GM18870 (cell line): Measurements from ENCODE around the gene SHC3.

Experiments used
- ATAC-seq: cut with Tn5 transposase; IDR thresholded peaks from one replicate; pipeline ENCODE4 v1.9.1; 2021; ENCODE audit warnings: moderate library complexity; ENCODE audit not compliant: unreplicated experiment

SHC3 gene

DNA sequence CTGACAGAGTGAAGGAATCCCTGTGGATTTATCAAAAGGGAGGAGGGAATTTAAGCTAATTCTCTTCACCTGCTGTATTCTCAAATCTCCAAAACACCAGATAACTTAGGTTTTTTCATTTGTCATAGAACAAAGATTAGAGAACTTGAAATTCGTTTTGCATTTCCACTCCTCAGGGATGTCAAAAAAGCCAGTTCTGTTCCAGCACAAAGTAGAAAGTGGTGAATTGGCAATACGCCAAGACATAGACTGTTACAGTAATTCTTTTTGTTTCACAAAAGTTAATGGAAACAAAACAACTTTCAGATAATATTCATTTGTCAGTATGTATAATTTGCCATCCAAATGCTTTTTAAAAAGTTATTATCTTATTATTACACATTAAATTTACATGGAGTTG is 172.4 kb downstream of the SHC3 start:
- no peak for ATAC-seq

DNA sequence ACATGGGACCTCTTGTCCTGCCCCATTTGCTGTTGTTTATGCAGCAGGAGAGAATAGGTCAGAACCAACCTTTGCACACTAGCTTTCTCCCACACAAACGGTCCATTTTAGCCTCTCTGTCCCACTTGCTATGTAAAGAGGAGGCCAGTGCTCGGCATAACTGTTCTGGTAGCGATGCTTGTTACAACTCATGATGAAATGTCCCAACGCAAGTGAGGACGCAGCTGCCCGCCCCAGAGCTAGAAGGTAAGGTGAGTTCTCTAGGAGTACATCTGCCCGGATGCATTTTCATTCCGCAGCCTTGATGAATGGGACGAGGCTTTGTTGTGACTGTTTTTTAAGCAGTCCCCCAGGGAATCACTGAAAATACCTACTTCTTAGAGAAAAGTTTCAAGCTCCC is 173.3 kb downstream of the SHC3 start:
- no peak for ATAC-seq

DNA sequence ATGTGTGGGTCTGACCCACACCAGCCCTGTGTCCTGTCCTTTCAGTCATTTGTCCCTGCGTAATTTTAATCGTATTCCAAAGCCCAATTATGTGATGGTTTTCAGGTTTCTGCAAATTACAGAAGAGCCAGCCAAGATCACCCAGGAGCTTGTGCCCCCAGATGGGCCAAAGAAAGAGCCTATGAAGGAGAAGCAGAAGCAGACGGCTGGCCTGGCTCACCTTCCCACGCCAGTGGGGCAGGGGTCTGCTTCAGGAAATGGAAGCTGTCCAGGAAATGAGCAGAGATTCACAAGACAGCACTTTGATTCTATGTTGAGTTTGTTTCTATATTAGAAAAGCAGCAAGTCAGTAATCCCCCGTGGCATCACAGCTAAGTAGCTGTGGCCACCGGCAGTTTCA is 175.6 kb downstream of the SHC3 start:
- ATAC-seq: no peak

DNA sequence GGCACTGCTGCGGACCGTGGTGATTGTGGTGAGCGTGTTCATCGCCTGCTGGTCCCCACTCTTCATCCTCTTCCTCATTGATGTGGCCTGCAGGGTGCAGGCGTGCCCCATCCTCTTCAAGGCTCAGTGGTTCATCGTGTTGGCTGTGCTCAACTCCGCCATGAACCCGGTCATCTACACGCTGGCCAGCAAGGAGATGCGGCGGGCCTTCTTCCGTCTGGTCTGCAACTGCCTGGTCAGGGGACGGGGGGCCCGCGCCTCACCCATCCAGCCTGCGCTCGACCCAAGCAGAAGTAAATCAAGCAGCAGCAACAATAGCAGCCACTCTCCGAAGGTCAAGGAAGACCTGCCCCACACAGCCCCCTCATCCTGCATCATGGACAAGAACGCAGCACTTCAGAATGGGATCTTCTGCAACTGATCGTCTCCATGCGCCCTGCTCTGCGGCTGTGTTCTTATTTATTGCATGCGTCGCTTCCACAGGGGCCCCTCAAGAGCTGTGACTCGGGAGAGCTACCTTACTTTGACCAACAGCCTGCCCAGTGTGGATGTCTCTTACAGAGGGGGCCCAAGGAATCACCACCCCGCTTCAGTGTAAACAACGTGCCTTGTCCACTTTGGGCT is 176.6 kb downstream of the SHC3 start:
- no peak for ATAC-seq

DNA sequence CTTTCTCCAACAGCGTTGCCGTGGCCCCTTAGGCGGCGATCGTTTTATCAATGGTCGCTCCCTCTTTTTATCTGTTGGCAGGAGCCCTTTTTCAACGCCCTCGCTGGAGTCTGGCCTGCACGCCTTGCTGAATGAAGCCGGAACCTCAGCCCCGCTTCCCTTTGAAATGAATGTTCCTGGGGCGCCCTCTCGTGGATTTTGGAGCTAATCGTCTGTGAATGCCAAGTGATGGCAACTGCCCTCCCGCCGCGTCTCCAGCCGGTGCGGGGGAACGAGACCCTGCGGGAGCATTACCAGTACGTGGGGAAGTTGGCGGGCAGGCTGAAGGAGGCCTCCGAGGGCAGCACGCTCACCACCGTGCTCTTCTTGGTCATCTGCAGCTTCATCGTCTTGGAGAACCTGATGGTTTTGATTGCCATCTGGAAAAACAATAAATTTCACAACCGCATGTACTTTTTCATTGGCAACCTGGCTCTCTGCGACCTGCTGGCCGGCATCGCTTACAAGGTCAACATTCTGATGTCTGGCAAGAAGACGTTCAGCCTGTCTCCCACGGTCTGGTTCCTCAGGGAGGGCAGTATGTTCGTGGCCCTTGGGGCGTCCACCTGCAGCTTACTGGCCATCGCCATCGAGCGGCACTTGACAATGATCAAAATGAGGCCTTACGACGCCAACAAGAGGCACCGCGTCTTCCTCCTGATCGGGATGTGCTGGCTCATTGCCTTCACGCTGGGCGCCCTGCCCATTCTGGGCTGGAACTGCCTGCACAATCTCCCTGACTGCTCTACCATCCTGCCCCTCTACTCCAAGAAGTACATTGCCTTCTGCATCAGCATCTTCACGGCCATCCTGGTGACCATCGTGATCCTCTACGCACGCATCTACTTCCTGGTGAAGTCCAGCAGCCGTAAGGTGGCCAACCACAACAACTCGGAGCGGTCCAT is 177.4 kb downstream of the SHC3 start:
- ATAC-seq: no peak

DNA sequence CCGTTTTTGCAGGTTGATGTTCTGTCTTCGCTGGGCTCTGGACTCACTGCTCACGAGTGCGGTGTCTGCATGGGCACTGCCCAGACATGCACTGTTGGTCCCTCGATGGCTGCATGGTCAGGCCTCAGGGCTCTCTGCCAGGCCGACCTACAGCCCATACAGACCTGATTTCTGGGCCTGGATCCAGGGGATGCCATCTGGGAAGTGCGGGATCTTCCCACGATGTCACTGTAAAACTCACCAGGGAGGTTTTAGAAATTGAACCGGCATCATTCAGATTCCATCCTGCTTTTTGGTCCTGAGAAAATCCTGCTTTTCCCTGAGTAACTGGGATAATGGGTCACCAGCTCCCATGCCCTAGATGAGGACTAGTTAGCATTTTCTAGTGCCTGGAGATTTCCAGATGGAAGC is 178.2 kb downstream of the SHC3 start:
- no peak for ATAC-seq

GRCh38 chr9:88998911-88999310 is 179.7 kb downstream of the SHC3 start:
- no peak for ATAC-seq

DNA sequence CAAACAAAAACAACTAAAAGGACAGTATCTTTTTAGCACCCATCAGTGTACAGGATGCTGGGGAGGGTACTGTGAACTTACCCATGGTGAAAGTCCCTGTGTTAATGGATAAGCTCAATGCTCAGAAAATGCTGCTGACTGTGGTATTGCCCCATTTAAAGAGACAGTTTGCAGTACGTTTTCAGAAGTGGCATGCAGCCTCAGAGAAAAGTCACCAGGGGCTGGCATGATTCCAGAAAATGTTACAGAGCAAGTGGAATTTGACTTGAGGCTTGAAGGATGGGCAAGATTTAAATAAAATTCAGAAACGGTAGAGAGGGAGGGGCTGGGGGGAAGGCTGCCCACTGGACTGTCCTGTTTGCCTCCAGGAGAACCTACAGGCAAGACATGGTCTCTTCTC is 180.1 kb downstream of the SHC3 start:
- no peak for ATAC-seq

- ATAC-seq: no peak
These were observed 181.0 kb downstream of the SHC3 start for GRCh38 chr9:88997646-88998045.

GRCh38 chr9:88996921-88997235 is 181.7 kb downstream of the SHC3 start:
- no peak for ATAC-seq

DNA sequence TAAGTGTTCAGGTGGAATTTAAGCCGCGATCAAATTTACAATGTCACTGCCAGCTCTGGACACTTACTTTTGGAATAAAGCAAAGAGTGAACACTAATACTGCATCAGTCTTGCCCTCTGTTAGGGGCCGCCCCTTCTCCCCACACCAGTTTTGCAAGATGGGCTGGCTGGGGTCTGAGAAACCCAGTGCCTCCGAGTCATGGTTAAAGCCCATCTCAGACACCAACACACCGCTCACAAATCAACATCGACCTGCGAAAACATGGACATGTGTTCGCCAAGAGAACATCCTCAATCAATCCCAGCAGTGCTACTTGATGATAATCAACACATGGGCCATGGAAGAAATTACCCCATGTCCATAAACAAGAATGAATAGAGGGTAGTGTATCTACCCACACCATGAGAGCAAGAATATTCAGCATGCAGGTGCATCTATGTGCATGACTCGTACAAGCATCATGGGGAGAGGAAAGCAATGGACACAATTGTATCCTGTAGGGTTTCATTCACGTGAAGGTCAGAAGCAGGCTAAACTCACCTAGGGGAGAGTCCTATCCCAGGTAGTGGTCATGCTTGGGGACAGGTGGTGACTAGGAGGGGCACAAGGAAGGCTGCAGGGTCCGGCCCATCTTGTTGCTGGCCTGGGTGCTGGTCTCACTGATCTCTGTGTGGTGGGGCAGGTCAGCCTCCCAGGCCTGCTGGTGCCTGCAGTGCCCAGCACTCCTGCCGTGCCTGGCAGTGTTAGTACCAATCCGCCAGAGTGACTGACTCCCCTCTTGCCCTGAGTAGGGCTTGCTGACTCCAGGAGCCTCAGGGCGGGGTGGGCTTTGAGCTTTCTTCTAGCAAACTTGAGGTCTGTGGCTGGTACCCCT is 182.3 kb downstream of the SHC3 start:
- ATAC-seq: no peak

DNA sequence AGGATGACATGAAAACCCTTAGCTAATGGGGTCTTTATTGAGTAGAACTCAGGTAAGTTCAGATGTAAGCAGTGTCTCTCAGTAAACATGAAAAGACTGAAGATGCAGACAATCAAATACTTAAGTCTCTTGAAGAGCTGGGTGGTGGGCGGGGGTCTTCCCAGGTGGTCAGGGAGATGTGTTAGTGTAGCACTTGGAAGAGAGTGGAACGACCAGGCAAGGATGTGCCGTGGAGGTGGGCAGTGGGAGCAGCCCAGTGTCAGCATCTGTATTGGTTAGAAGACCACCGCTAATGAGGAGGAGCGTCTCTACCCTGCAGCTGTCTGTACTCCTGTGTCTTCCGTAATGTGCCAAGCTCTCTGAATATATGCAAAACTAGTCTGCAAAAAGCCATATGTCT is 183.0 kb downstream of the SHC3 start:
- no peak for ATAC-seq

GRCh38 chr9:88995200-88995577 is 183.4 kb downstream of the SHC3 start:
- ATAC-seq: no peak

DNA sequence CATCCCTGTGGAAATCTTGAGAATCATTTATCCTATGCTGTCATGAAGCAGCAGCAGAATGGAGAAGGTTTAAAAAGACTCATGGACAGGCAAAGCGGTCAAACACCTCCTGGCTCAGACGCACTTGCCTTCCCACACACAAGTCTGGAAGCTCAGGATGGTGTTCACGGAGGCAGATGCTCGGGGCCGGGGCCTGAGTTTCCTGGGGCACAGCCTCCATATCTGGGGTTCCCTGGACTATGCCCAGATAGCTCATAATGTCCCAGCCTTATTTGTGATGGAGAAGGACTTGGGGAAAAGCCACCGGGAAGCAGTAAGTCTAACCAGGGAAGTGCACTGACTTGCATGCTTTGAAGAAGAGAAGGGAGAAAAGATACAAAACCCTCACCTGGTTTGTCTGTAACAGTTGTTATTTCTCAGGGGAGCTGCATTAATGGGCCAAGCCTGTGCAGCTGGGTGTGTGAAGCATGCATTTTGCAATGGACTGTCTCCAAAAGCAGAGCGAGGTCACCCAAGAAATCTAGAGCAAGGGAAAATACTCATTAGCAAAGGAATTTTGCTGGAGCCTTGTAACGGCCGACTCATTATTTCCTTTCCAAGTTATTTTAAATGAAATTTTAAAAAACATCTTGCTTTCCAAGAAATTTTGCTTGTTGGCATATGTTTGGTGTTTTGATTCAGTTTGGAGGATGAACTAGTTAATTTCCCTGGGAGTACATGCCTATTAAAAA is 184.0 kb downstream of the SHC3 start:
- ATAC-seq: no peak

GRCh38 chr9:88993871-88994460 is 184.7 kb downstream of the SHC3 start:
- ATAC-seq: no peak

GRCh38 chr9:88993327-88993726 is 185.3 kb downstream of the SHC3 start:
- no peak for ATAC-seq

GRCh38 chr9:88992556-88992955 is 186.1 kb downstream of the SHC3 start:
- ATAC-seq: no peak

- no peak for ATAC-seq
These were observed 187.3 kb downstream of the SHC3 start, which contains the start of gene S1PR3 for GRCh38 chr9:88991066-88992034. Gene S1PR3 (plus strand): TSS chr9:88991468. CDS start chr9:89001201, 9,733 bp downstream.

GRCh38 chr9:88990729-88991065 is 187.9 kb downstream of the SHC3 start:
- no peak for ATAC-seq
